ENCODE results near the gene TMEM69.
"Not testable (repeated sequence)": the region's sequence is repeated elsewhere in the genome, so short reads cannot be mapped to it uniquely, and the experiment has no call there.

TMEM69 gene

DNA sequence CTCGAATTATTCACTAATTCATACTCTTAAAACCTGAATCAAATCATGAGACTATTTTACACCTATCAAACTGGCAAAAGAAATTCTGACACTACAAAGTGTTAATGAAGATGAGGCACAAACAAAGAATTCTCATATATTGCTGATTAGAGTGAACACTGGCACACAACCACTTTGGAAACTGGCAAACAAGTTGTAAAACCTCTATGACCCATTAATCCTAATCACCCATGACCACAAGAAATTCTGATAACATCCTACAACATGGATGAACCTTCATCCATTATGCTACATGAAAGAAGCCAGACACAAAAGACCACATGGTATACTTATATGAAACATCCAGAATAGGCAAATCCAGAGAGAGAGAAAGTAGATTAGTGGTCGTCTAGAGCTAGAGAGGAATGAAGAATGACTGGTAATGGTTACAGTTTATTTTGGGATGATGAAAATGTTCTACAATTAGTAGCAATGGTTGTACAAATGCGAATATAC, 10.2 kb upstream of the TMEM69 start:
- DNase-seq (ENCODE audit: low spot score): no peak

GRCh38 chr1:45678489-45678888, 9.5 kb upstream of the TMEM69 start:
- no peak for DNase-seq (ENCODE audit: low spot score)

DNA sequence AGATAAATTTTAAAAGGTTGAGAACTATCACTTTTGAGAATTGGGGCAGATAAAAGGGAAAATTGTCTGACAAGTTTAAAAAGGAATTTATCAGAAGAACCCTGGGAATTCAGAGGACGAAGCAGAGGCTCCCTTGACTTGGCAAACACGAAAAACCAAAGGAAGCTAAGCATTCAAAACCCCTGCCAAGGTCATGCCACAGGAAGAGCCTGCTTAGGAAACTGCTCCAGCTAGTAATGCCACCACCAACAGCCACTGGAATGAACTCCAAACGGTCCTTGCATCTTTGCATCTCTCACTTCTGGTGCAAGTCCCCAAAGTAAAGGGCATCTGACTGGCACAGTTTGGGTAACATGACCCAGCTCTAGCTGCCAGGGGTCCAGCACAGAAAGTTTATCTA, 8.9 kb upstream of the TMEM69 start:
- DNase-seq (ENCODE audit: low spot score): no peak

DNA sequence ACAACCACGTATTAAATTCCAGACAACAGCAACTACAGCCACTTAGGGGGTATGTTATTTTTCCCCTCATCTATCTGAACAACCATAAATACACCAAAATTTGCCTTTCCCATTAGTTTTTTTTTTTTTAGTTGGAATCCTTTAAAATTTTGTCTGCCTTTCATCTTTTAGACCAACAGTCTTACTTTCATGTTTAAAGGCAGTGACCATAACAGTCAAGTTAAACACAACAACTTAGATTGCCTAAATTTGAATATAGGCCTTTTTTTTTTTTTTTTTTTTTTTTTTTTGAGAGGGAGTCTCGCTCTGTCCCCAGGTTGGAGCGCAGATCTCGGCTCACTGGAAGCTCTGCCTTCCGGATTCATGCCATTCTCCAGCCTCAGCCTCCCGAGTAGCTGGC, 5.0 kb upstream of the TMEM69 start:
- DNase-seq (ENCODE audit: low spot score): no peak

DNA sequence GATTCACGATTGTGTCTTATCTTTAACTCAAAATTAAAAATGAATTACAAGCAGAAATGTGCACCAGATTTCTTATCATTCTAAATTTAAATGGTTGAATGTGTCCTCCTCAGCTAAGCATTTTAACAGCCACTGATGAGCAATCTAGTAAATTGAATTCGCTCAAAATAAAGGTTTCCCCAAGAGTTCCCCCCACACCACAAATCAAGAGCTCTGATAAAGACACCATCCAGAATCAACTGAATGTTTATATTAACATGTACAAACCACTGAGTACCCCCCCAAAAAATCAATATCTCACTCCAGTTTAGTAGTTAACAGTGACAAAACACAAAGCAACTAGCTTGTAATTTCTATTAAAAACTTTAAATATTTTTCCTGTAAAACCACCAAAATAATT, 3.6 kb upstream of the TMEM69 start:
- no peak for DNase-seq (ENCODE audit: low spot score)

DNA sequence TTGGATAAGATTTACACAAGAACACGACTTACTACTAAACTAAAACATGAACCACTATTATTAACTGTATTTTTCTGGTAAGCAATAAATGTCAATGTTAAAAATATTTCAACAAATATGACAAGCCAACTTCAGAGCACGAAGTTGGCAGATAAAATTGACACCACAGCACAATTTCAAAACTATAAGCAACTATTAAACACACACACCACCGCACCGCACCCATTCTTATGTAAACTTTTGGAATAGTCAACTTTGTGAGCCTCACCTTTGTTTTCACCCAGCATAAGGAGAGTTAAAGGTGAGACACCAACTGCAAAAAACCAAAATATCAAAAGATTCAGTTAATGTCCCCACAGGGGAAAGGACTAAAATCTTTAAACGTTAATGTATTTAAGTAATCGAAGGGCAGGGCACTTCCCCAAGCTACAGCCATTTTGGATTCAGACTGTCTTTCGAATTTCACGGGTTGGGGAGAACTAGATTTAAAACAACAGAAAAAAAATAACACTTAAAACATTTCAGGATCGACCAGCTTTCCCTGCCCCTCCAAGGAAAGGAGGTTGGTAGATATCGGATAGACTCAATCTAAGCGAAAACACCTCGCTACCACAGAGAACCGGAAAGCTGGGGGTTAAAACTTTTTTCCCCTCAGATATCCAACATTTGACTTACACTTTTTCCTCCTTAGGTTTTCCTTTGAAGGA, 2.5 kb upstream of the TMEM69 start:
- DNase-seq (ENCODE audit: low spot score): no peak

GRCh38 chr1:45686015-45686287, 2.0 kb upstream of the TMEM69 start:
- DNase-seq (ENCODE audit: low spot score): no peak

GRCh38 chr1:45686288-45687013, 1.5 kb upstream of the TMEM69 start, which contains the start of gene GPBP1L1:
Gene GPBP1L1 (minus strand): TSS chr1:45686533. CDS start chr1:45659087, 27,446 bp downstream.
- peak; percentile 99 for DNase-seq (ENCODE audit: low spot score)

- DNase-seq (ENCODE audit: low spot score): peak; percentile 97
Observed at GRCh38 chr1:45687014-45687753, 797 bp upstream of the TMEM69 start.

DNA sequence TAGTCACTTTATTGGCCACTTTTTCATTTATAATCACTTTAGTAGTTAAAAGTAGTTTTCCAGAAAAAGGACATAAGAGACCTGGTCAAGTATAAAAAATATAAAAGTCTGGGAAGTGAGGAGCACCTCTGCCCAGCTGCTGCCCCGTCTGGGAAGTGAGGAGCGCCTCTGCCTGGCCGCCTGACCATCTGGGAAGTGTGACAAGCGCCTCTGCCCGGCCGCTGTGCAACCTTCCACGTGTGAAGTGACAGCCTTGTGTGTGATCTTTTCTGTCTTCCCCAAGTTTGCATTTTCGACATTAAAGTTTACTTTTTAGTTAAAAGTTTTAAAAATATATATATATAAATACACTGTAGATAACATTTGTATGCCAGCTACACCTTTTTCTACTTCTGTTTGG, 5.8 kb downstream of the TMEM69 start:
- not testable (repeated sequence) for DNase-seq (ENCODE audit: low spot score)

DNA sequence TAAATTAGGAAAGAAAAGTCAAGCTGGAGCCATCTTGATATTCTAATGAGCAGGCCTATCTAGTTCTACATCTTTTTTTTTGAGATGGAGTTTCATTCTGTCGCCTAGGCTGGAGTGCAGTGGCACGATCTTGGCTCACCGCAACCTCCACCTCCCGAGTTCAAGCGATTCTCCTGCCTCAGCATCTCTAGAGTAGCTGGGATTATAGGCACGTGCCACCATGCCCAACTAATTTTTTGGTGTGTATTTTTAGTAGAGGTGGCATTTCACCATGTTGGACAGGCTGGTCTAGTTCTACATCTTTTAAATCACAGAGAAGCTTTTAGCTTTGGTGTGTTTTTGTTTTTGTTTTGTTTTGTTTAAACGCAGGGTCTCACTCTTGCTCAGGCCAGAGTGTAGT, 6.8 kb downstream of the TMEM69 start:
- DNase-seq (ENCODE audit: low spot score): no peak

DNA sequence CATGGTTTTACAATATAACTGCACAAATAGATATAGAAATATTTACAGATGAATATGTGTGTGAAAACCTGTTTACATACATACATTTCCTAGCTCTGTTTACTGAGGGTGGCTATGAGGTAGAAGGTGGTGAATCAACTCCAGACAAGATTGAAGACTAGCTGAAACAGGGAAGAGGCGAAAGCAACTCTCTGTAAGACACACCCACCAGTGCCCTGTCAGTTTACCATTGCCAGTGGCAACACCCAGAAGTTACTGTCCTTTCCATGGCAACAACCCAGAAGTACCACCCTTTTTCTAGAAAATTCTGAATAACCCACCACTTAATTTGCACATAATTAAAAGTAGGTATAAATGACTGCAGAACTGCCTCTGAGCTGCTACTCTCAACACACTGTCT, 16.7 kb downstream of the TMEM69 start:
- DNase-seq (ENCODE audit: low spot score): no peak

- DNase-seq (ENCODE audit: low spot score): no peak
Observed at GRCh38 chr1:45713711-45714110, 25.7 kb downstream of the TMEM69 start.

DNA sequence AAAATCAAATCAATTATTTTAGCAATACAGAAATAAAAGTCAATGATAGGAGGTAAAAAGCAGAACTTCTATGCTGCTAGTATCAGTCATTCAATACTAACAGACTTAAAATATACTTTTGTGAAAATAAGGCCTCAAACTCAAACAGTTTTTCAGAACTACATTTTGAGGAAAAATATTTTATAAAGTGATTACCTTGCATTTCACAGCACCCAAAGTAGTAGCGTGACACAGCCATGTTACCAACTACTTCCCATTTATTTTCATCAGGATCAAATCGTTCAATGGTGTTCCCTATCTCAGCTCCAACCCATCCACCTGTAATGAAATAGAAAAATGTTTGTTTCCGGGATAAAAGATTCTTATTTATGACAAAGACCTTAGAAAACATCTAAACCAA, 28.7 kb downstream of the TMEM69 start:
- no peak for DNase-seq (ENCODE audit: low spot score)

DNA sequence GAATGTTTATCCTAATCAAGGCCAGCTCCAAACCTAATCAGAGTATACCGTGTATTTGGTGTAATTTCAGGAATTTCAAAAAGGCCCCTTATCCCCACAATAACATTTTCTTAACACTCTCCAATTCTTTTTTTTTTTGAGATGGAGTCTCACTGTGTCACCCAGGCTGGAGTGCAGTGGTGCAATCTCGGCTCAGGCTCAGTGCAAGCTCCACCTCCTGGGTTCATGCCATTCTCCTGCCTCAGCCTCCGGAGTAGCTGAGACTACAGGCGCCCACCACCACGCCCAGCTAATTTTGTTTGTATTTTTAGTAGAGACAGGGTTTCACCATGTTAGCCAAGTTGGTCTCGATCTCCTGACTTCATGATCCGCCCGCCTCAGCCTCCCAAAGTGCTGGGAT, 29.4 kb downstream of the TMEM69 start:
- not testable (repeated sequence) for DNase-seq (ENCODE audit: low spot score)

- DNase-seq (ENCODE audit: low spot score): no peak
Observed at GRCh38 chr1:45718289-45718688, 30.3 kb downstream of the TMEM69 start.

DNA sequence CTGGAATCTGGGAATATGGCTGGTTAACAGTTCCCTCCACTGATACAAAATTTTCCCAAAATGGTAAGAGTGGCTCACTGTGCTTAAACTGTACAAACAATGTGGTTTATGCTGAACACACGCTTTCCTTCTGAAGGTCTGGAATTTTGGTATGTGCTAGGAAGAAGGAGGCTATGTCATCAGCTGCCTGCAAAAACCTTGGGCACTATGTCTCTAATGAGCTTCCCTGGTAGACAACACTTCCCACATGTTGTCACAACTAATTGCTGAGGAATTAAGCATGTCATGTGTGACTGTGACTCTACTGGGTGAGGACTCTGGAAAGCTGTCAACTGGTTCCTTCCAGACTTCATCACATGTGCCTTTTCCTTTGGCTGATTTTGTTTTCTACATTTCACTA, 33.2 kb downstream of the TMEM69 start:
- DNase-seq (ENCODE audit: low spot score): no peak

- no peak for DNase-seq (ENCODE audit: low spot score)
Observed at GRCh38 chr1:45722809-45723208, 34.8 kb downstream of the TMEM69 start.

DNA sequence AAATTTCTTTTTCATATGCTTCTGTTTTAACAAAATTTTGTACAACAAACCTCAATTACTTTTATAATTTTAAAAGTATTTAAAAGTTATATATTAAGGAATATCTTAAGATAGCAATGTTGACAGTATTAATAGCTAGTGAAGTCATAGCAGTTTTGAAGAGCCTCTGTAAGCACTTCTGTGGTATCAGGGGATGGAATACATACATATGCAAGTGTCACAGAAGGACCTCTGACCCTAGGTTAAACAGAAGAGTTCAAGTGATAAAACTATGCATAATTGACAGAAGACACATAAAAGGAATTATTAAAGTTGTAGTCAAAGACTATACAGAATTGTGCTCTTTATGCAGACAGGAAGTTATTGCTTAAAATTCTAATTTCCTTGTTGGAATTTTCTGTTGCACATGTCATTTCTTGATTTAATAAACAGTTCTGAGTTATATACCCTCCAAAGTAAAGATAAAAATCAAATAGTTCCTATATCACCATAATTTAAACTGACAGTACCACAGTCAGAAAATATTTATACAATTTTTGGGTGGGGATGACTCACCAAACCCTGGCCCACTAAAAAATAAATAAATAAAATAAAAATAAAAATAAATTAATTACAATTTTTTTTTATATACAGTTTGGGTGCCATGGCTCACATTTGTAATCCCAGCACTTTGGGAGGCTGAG, 35.4 kb downstream of the TMEM69 start:
- no peak for DNase-seq (ENCODE audit: low spot score)

GRCh38 chr1:45726007-45726406, 38.0 kb downstream of the TMEM69 start:
- DNase-seq (ENCODE audit: low spot score): not testable (repeated sequence)

DNA sequence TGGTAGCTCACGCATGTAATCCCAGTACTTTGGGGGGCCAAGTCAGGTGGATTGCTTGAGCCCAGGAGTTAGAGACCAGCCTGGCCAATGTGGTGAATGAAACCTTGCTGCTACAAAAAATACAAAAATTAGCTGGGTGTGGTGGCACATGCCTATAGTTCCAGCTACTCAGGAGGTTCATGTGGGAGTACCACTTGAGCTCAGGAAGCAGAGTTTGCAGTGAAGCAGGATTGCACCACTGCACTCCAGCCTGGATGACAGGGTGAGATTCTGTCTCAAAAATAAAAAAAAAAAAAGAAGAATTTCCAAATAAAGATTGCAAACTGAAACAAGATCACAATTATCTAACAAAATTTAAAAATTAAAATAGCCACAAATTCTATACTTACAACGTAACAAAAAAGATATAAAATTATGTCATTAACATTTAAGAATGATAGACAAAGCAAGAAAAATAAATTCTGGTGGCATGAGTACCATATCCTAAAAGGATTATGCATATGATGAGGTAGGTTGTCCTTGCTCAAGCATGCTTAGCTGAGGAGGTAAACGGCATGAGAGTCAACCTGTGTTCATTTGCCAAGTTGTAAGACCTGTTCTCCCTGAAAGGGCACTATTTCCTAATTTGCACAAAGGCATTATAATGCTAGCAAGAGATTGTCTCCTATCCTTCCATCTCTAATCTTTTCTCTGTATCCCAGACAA, 42.2 kb downstream of the TMEM69 start:
- no peak for DNase-seq (ENCODE audit: low spot score)
